SU-DHL-6 (cell line): ENCODE results near the gene SUMF1.

Experiments
- H2AFZ ChIP-seq: fragments of 200-600 bp; sonication (generic); 2 replicates; pipeline ENCODE4 v1.6.1; 2014; ENCODE audit warnings: low read depth, mild to moderate bottlenecking, moderate library complexity, mixed read lengths, antibody characterized with exemption, low read length; ENCODE audit not compliant: severe bottlenecking
- H3F3A ChIP-seq: fragments of 200-600 bp; shearing (Covaris generic); 2 replicates; pipeline ENCODE4 v1.6.0; 2016; ENCODE audit warnings: antibody characterized with exemption, mild to moderate bottlenecking; ENCODE audit not compliant: insufficient read depth
- H3K27ac ChIP-seq: fragments of 200-600 bp; sonication (generic); 2 replicates; pipeline ENCODE4 v1.5.1; 2016; ENCODE audit warnings: low read depth, mild to moderate bottlenecking, low read length, moderate library complexity, mixed read lengths
- H3K27me3 ChIP-seq: fragments of 200-600 bp; sonication (generic), shearing (Covaris generic); 2 replicates; pipeline ENCODE4 v1.6.0; 2014; ENCODE audit warnings: mild to moderate bottlenecking, low read length
- H3K36me3 ChIP-seq: fragments of 200-600 bp; sonication (generic); 2 replicates; pipeline ENCODE4 v1.6.1; 2014; ENCODE audit warnings: mild to moderate bottlenecking, low read length, mixed read lengths
- H3K4me2 ChIP-seq: fragments of 300-600, 200-600 bp; shearing (Covaris generic), sonication (generic); 2 replicates; pipeline ENCODE4 v1.6.0; 2014; ENCODE audit warnings: low read length, low read depth, mild to moderate bottlenecking; ENCODE audit not compliant: poor library complexity, severe bottlenecking
- H3K4me3 ChIP-seq: fragments of 200-600 bp; sonication (generic); 2 replicates; pipeline ENCODE4 v1.5.1; 2014; ENCODE audit warnings: antibody characterized with exemption, low read length, mild to moderate bottlenecking, mixed read lengths; ENCODE audit not compliant: insufficient read depth, poor library complexity, severe bottlenecking
- H3K79me2 ChIP-seq: fragments of 200-600 bp; sonication (generic); 2 replicates; pipeline ENCODE4 v1.6.1; 2014; ENCODE audit warnings: mild to moderate bottlenecking, low read length, moderate library complexity; ENCODE audit not compliant: insufficient read depth
- H3K9ac ChIP-seq: fragments of 200-600 bp; sonication (generic); 2 replicates; pipeline ENCODE4 v1.7.0; 2014; ENCODE audit warnings: mild to moderate bottlenecking, low read length
- H3K9me2 ChIP-seq: fragments of 200-600 bp; sonication (generic); replicated peaks from 2 replicates; pipeline ENCODE4 v1.6.1; 2014; ENCODE audit warnings: low read length; ENCODE audit not compliant: insufficient read depth
- H3K9me3 ChIP-seq: fragments of 200-600 bp; sonication (generic); 2 replicates; pipeline ENCODE4 v1.6.1; 2014; ENCODE audit warnings: low read length, mixed read lengths; ENCODE audit not compliant: insufficient read depth
- H4K20me1 ChIP-seq: fragments of 200-600 bp; sonication (generic); 2 replicates; pipeline ENCODE4 v1.6.1; 2014; ENCODE audit warnings: low read depth, mild to moderate bottlenecking, antibody characterized with exemption, low read length, moderate library complexity, mixed read lengths
- CTCF ChIP-seq: fragments of 200-600 bp; sonication (generic); IDR thresholded peaks from one replicate; pipeline ENCODE4 v1.5.1; 2017; ENCODE audit warnings: antibody characterized with exemption, mild to moderate bottlenecking, low read length, moderate library complexity; ENCODE audit not compliant: insufficient read depth, poor library complexity, severe bottlenecking
- EZH2phosphoT487 ChIP-seq: fragments of 200-600 bp; sonication (generic), shearing (Covaris generic); conservative IDR thresholded peaks from 2 replicates; pipeline ENCODE4 v1.6.1; 2018; ENCODE audit warnings: mild to moderate bottlenecking, antibody characterized with exemption, low read length, moderate library complexity, mixed read lengths

SUMF1 gene

GRCh38 chr3:4340077-4340410, 127.0 kb downstream of the SUMF1 start:
- no peaks in the 10 kb centered on the region for H3K27me3 ChIP-seq
- no peaks in the 10 kb centered on the region for H3K9me2 ChIP-seq
- no peak overlapping the region for H3K9ac ChIP-seq
- H4K20me1 ChIP-seq: no peaks in the 10 kb centered on the region
- no peaks in the 10 kb centered on the region for H3F3A ChIP-seq
- TF ChIP-seq EZH2phosphoT487: no peak
- TF ChIP-seq CTCF: no peak
- H3K27ac ChIP-seq: no peak overlapping the region
- H3K4me2 ChIP-seq: no peak overlapping the region
- no peaks in the 10 kb centered on the region for H3K36me3 ChIP-seq
- H3K4me3 ChIP-seq: no peak overlapping the region
- H3K79me2 ChIP-seq: no peaks in the 10 kb centered on the region
- no peaks in the 10 kb centered on the region for H3K9me3 ChIP-seq
- H2AFZ ChIP-seq: no peak overlapping the region

DNA sequence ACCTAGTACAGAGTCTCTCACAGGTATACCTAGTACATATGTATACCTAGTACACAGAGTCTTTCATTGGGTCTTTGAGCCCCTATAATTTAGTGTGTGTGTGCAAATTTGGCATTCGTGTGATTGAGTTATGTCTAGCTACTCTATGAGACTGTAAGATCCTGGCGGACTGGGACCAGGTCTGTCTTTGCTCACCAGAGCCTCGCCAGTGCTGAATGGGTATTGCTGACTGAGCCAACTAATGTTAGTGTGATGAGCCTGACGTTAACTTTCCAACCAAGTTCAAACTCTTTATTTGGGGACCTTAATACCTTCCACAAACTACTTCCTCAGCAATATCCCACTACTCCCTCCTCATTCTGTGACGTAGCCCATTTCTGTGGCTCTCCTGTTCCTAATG, 128.3 kb downstream of the SUMF1 start:
- H4K20me1 ChIP-seq: no peaks in the 10 kb centered on the region
- no peak overlapping the region for H3K27ac ChIP-seq
- H3K9me3 ChIP-seq: no peaks in the 10 kb centered on the region
- no peaks in the 10 kb centered on the region for H3K36me3 ChIP-seq
- no peak overlapping the region for H3K4me3 ChIP-seq
- no peaks in the 10 kb centered on the region for H3F3A ChIP-seq
- H3K9ac ChIP-seq: no peak overlapping the region
- no peaks in the 10 kb centered on the region for H3K27me3 ChIP-seq
- H2AFZ ChIP-seq: no peak overlapping the region
- no peaks in the 10 kb centered on the region for H3K79me2 ChIP-seq
- TF ChIP-seq EZH2phosphoT487 (no peak), CTCF (no peak)
- H3K9me2 ChIP-seq: no peaks in the 10 kb centered on the region
- no peak overlapping the region for H3K4me2 ChIP-seq

GRCh38 chr3:4336850-4337546, 130.1 kb downstream of the SUMF1 start:
- Histone ChIP-seq H3K9ac (no peak overlapping the region), H3K9me3 (no peaks in the 10 kb centered on the region), H3K27me3 (no peaks in the 10 kb centered on the region), H3K4me3 (no peak overlapping the region), H3F3A (no peaks in the 10 kb centered on the region), H2AFZ (no peak overlapping the region), H3K27ac (no peak overlapping the region), H3K36me3 (no peaks in the 10 kb centered on the region), H3K4me2 (no peak overlapping the region), H4K20me1 (no peaks in the 10 kb centered on the region), H3K79me2 (no peaks in the 10 kb centered on the region), H3K9me2 (no peaks in the 10 kb centered on the region)
- no peak for TF ChIP-seq CTCF
- no peak for TF ChIP-seq EZH2phosphoT487
